Measurements from ENCODE around the gene CDH23.

GRCh38 chr10:71615538-71616329, 219.0 kb downstream of the CDH23 start:
- TF ChIP-seq CTCF (IDR thresholded peaks at IDR 0.05) (no peak), EP300 (IDR thresholded peaks at IDR 0.05) (no peak), POLR2A (IDR thresholded peaks at IDR 0.05) (no peak), POLR2AphosphoS5 (IDR thresholded peaks at IDR 0.05) (no peak)

All from suprapubic skin (tissue), 4 donors.